GM19043 (cell line): Measurements from ENCODE around the gene C2CD3.
"Not testable (repeated sequence)": the region's sequence is repeated elsewhere in the genome, so short reads cannot be mapped to it uniquely, and the experiment has no call there.

Experiments
- ATAC-seq: cut with Tn5 transposase; IDR thresholded peaks from one replicate; pipeline ENCODE4 v1.9.1; 2021; ENCODE audit warnings: low read depth; ENCODE audit not compliant: unreplicated experiment

C2CD3 gene

DNA sequence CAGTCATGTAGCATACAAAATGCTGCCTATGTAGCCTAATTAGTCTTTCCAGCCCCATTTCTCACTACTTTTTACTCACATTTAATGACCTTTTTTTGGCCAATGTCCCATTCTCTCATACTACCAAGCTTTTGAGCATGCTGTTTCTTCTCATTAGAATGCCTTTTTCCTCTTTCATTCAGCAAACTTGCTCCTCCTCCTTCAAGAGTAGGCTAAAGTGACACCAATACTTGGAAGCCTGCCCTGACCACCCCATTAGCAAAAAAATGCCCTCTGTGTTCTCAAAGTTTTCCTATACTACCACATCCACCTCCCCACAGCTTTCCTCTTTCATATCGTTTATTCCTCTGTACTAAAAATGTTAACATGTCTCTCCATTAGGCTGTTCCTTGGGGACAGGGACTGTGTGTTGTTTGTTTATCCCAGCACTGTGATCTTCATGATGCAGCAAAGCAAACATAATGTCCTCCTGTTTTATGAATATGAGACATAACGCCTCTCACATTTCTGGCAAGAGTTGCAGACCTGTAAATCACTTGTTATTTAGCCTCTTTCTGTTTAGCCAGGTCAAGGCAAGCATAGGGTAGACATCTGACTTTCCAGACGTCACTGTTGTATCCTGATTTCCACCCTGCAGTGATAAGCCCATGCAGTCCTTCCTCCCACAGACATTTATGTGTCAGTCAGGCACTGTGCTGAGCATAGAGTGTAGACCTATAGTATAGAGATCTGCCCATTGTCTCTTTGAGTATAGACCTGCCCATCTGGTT is 99.9 kb downstream of the C2CD3 start:
- ATAC-seq = no peak

GRCh38 chr11:74069146-74070046 is 101.4 kb downstream of the C2CD3 start:
- ATAC-seq = no peak

DNA sequence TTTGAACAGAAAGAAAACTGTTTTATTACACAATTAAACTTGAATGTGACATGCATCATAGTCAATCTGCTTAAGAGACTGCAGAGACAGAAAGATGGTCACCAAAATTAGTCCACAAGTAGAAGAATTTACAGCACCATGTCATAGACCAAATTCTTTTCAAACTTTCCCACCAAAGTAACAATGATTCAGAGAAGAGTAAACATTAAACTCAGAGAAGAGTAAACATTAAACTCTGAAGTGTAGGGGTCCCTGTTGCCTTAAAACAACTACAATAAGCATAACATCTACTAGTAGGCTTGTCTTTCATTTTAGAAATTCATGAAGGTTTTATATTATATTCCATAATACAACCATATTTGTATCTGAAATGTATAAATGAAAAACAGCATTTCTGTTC is 104.1 kb downstream of the C2CD3 start:
- not testable (repeated sequence) for ATAC-seq

- ATAC-seq = not testable (repeated sequence)
These were observed 105.3 kb downstream of the C2CD3 start for GRCh38 chr11:74065534-74065933.

- not testable (repeated sequence) for ATAC-seq
These were observed 107.2 kb downstream of the C2CD3 start for GRCh38 chr11:74063628-74064027.

DNA sequence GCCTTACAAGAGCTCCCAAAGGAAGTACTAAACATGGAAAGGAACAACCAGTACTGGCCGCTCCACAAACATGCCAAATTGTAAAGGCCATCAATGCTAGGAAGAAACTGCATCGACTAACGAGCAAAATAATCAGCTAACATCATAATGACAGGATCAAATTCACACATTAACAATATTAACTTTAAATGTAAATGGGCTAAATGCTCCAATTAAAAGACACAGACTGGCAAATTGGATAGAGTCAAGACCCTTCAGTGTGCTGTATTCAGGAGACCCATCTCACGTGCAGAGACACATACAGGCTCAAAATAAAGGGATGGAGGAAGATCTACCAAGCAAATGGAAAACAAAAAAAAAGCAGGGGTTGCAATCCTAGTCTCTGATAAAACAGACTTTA is 109.2 kb downstream of the C2CD3 start:
- ATAC-seq = not testable (repeated sequence)

GRCh38 chr11:74057249-74058151 is 113.3 kb downstream of the C2CD3 start:
- ATAC-seq = no peak

- ATAC-seq = no peak
These were observed 114.9 kb downstream of the C2CD3 start for GRCh38 chr11:74055938-74056337.

DNA sequence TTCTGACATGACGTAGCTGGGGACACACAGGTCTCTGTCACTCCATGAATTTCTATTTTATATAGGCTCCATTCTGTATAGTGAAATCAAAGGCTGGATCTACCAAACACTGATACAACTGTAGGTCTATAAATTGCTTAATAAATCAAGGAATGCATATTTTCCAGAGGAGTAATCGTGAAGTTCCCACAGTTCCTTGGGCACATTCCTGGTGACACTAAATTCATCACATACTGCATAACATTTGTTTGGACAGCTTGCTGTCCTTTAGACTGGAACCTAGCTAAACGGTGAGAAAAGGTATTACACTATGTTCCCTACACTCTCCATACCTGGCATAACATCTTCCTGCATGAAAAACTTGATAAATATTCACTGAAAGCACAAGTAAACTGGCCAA is 120.3 kb downstream of the C2CD3 start:
- no peak for ATAC-seq

DNA sequence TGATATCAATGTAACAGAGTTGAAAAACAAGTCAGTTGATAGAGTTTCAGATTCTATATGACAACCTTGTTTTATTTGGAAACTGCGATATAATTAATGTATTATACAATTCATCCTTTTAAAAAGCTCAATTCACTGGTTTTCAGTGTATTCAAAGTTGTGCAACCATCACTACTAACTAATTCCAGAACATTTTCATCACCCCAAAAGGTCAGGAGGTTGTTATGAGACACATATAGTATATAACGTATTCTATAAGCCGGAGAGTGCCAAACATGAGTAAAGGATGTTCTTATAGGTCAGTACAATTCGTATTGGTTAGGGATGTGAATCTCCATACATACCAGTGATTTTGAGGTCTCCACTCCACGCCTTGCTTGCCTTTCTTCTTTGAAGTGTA is 121.8 kb downstream of the C2CD3 start:
- no peak for ATAC-seq

DNA sequence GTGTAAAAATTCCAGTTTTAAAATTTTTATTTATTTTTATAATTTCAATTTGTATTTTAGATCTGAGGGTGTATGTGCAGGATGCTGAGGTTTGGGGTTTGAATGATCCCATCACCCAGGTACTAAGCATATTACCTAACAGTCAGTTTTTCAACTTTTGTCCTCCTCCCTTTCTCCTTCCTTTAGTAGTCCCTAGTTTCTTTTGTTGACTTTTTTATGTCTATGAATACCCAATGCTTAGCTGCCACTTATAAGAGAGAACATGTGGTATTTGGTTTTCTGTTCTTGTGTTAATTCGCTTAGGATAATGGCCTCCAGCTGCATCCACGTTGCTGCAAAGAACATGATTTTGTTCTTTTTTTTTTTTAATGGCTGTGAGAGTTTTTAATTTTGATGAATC is 126.3 kb downstream of the C2CD3 start:
- ATAC-seq = no peak

DNA sequence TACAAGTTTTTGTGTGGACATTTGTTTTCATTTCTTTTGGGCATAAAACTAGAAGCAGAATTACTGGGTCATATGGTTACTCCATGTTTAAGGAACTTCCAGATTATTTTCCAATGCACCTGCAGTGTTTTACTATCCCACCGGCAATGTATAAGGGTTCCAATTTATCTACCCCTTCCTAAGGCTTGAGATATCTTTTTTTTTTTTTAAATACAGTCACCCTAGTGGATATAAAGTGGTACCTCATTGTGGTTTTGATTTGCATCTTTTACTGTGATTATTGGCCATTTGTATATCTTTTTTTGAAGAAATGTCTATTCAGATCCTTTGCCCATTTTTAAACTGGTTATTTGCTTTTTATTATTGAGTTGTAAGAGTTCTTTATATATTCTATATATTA is 127.4 kb downstream of the C2CD3 start:
- ATAC-seq = no peak

GRCh38 chr11:74037309-74037708 is 133.5 kb downstream of the C2CD3 start:
- no peak for ATAC-seq

GRCh38 chr11:74035264-74035663 is 135.5 kb downstream of the C2CD3 start:
- ATAC-seq = no peak

DNA sequence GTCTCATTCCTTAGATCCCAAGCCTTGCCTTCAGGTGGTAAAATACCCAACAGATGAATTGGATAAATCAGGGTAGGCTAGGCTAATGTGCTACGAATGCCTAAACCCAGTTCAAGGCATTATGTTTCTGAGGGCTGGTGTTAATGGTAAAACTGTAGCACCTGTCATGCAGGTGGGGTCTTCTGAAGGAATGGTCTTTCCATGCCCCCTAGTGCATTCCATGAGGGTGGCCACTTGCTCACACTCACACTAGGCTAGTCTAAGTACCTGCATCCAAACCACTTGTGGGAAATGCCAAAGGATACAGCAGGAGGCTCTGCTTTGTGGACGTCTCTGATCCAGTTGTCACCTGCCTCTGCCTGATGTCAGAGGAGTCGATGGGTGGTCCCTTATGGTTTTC is 137.8 kb downstream of the C2CD3 start:
- no peak for ATAC-seq

- ATAC-seq = no peak
These were observed 139.8 kb downstream of the C2CD3 start for GRCh38 chr11:74030723-74031676.

DNA sequence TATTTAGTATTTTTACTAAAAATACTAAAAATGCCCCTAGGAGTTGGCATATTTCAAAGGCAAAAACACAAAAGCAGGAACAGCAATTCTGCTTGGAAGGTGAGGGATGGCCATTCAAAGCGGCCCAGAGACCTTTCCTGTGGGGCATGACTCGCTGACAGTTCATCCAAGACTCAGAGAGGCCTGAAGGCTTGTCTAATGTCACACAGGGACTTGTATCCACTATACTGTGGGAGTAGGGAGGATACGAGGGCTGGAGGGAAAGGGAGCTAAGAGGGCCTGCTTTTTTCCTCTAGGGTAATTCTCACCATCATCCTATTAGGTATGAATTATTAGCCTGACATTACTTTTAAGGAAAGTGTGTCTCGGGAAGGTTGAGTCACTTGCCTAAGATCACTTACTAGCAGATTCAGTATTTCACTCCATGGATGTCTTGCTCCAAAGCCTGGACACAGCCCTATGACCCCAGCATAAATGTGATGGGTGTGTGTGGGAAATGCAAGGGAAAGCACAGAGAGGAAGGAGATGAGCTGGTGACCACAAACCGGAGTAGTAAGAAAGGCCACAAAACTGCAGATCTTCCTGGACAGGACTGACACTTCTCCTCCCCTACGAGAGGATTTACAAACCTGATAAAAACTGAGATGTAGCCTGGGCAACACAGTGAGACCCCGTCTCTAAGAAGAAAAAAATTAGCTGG is 145.2 kb downstream of the C2CD3 start:
- ATAC-seq = no peak

GRCh38 chr11:74024261-74025029 is 146.4 kb downstream of the C2CD3 start:
- ATAC-seq = no peak
